Germinal center (tissue), 1 donor: ENCODE measurements around the gene NT5C1B.

Experiments
- DNase-seq: peaks from one replicate; pipeline ENCODE4 v3.0.0; 2012; ENCODE audit warnings: mixed read lengths, low spot score

Gene NT5C1B

GRCh38 chr2:18551169-18551568, 38.2 kb downstream of the NT5C1B start:
- DNase-seq = no peak

GRCh38 chr2:18550433-18550832, 38.9 kb downstream of the NT5C1B start:
- no peak for DNase-seq

- no peak for DNase-seq
These were observed 40.3 kb downstream of the NT5C1B start for GRCh38 chr2:18549083-18549482.

- no peak for DNase-seq
These were observed 40.7 kb downstream of the NT5C1B start for GRCh38 chr2:18548621-18549020.

- no peak for DNase-seq
These were observed 42.8 kb downstream of the NT5C1B start for GRCh38 chr2:18546567-18546966.

GRCh38 chr2:18545384-18545783, 44.0 kb downstream of the NT5C1B start:
- DNase-seq = no peak

GRCh38 chr2:18544171-18544570, 45.2 kb downstream of the NT5C1B start:
- no peak for DNase-seq

- DNase-seq = no peak
These were observed 48.5 kb downstream of the NT5C1B start for GRCh38 chr2:18540872-18541271.

- DNase-seq = no peak
These were observed 52.7 kb downstream of the NT5C1B start for GRCh38 chr2:18536697-18537096.

- DNase-seq = no peak
These were observed 53.3 kb downstream of the NT5C1B start for GRCh38 chr2:18536100-18536499.

- no peak for DNase-seq
These were observed 58.2 kb downstream of the NT5C1B start for GRCh38 chr2:18531194-18531593.

- no peak for DNase-seq
These were observed 61.5 kb downstream of the NT5C1B start for GRCh38 chr2:18527822-18528221.

GRCh38 chr2:18527326-18527725, 62.0 kb downstream of the NT5C1B start:
- DNase-seq = no peak

GRCh38 chr2:18526429-18526828, 62.9 kb downstream of the NT5C1B start:
- DNase-seq = no peak

GRCh38 chr2:18525852-18526251, 63.5 kb downstream of the NT5C1B start:
- no peak for DNase-seq

- DNase-seq = no peak
These were observed 64.1 kb downstream of the NT5C1B start for GRCh38 chr2:18525236-18525635.

- no peak for DNase-seq
These were observed 66.8 kb downstream of the NT5C1B start for GRCh38 chr2:18522484-18523146.

- DNase-seq = peak; percentile 60
These were observed 68.6 kb downstream of the NT5C1B start for GRCh38 chr2:18520451-18521425.

GRCh38 chr2:18519914-18520450, 69.4 kb downstream of the NT5C1B start:
- DNase-seq = no peak

- no peak for DNase-seq
These were observed 71.0 kb downstream of the NT5C1B start for GRCh38 chr2:18518116-18519111.

GRCh38 chr2:18517386-18517785, 72.0 kb downstream of the NT5C1B start:
- DNase-seq = no peak

GRCh38 chr2:18516112-18516511, 73.3 kb downstream of the NT5C1B start:
- no peak for DNase-seq
